HG03354 (cell line): Measurements from ENCODE around the gene ZFP36L1.

Experiments used
- ATAC-seq: cut with Tn5 transposase; IDR thresholded peaks from one replicate; pipeline ENCODE4 v1.9.1; 2021; ENCODE audit warnings: mild to moderate bottlenecking; ENCODE audit not compliant: unreplicated experiment, poor library complexity, severe bottlenecking

ZFP36L1 gene

GRCh38 chr14:68797121-68797670 lies 4.3 kb upstream of the ZFP36L1 start:
- no peak for ATAC-seq

GRCh38 chr14:68796418-68797101 lies 3.7 kb upstream of the ZFP36L1 start:
- no peak for ATAC-seq

- peak; percentile 47 for ATAC-seq
These were observed 2.9 kb upstream of the ZFP36L1 start for GRCh38 chr14:68795597-68796417.

- no peak for ATAC-seq
These were observed 2.2 kb upstream of the ZFP36L1 start for GRCh38 chr14:68794851-68795596.

- no peak for ATAC-seq
These were observed 1.4 kb upstream of the ZFP36L1 start for GRCh38 chr14:68794130-68794850.

- no peak for ATAC-seq
These were observed 865 bp upstream of the ZFP36L1 start for GRCh38 chr14:68793734-68794129.

GRCh38 chr14:68792678-68792978 lies 239 bp downstream of the ZFP36L1 start:
- no peak for ATAC-seq

- no peak for ATAC-seq
These were observed 777 bp downstream of the ZFP36L1 start for GRCh38 chr14:68791902-68792677.

GRCh38 chr14:68791078-68791901 lies 1.6 kb downstream of the ZFP36L1 start:
- no peak for ATAC-seq

- ATAC-seq, result no peak
These were observed 2.2 kb downstream of the ZFP36L1 start for GRCh38 chr14:68790644-68791077.

GRCh38 chr14:68789821-68790643 lies 2.8 kb downstream of the ZFP36L1 start:
- no peak for ATAC-seq

- ATAC-seq, result no peak
These were observed 3.7 kb downstream of the ZFP36L1 start for GRCh38 chr14:68788996-68789820.

GRCh38 chr14:68788275-68788995 lies 4.4 kb downstream of the ZFP36L1 start:
- no peak for ATAC-seq

- ATAC-seq, result no peak
These were observed 5.5 kb downstream of the ZFP36L1 start for GRCh38 chr14:68787092-68787992.

GRCh38 chr14:68786491-68787091 lies 6.3 kb downstream of the ZFP36L1 start:
- no peak for ATAC-seq
